OCI-LY7 (cell line): Measurements from ENCODE around the gene GABRB3. TPM values are rescaled to one million over a fixed set of nuclear protein-coding genes. Genes with fewer than 3 reads are reported as not detected.

Experiments
- BruUV-seq: library from RNA; stranded (reverse); fragments of 400-500 nt; replicated peaks from 2 replicates; lab custom pipeline; 2021; lab: Mats Ljungman, UMichigan
- CTCF ChIA-PET: fragments of 300-600 bp; sonication (Branson Sonifier 250); formaldehyde crosslinking; loops from one replicate; lab custom pipeline; 2022; ENCODE audit warnings: antibody characterized with exemption; ENCODE audit not compliant: unreplicated experiment; lab: Charles Lee
- POLR2A ChIA-PET: fragments of 300-600 bp; sonication (Branson Sonifier 250); formaldehyde crosslinking; loops from one replicate; lab custom pipeline; 2022; ENCODE audit warnings: antibody characterized with exemption; lab: Charles Lee
- DNase-seq: peaks from one replicate; pipeline ENCODE4 v3.0.0-alpha.2; 2015; ENCODE audit warnings: low spot score
- H2AFZ ChIP-seq: fragments of 200-600 bp; sonication (generic), shearing (Covaris generic); 2 replicates; pipeline ENCODE4 v1.6.1; 2014; ENCODE audit warnings: mild to moderate bottlenecking, antibody characterized with exemption, low read length, moderate library complexity
- H3K27ac ChIP-seq: fragments of 200-600 bp; sonication (generic); 2 replicates; pipeline ENCODE4 v1.5.1; 2014; ENCODE audit warnings: mixed run types, low read depth, mild to moderate bottlenecking, moderate library complexity, low read length, inconsistent platforms; ENCODE audit not compliant: poor library complexity, severe bottlenecking
- H3K36me3 ChIP-seq: fragments of 200-600 bp; sonication (generic); 2 replicates; pipeline ENCODE4 v1.6.1; 2014; ENCODE audit warnings: mild to moderate bottlenecking, antibody characterized with exemption, low read length, moderate library complexity, mixed read lengths; ENCODE audit not compliant: insufficient read depth
- H3K4me1 ChIP-seq: fragments of 200-600 bp; sonication (generic); 2 replicates; pipeline ENCODE4 v1.5.1; 2014; ENCODE audit warnings: mild to moderate bottlenecking, low read length; ENCODE audit not compliant: insufficient read depth, poor library complexity, severe bottlenecking
- H3K4me2 ChIP-seq: fragments of 200-600 bp; sonication (generic); 2 replicates; pipeline ENCODE4 v1.6.1; 2014; ENCODE audit warnings: mild to moderate bottlenecking, low read length
- H3K4me3 ChIP-seq: fragments of 200-600 bp; sonication (generic); 2 replicates; pipeline ENCODE4 v1.5.1; 2014; ENCODE audit warnings: mild to moderate bottlenecking, low read depth, low read length; ENCODE audit not compliant: poor library complexity, severe bottlenecking
- H3K79me2 ChIP-seq: fragments of 200-600 bp; sonication (generic); 2 replicates; pipeline ENCODE4 v1.6.1; 2016; ENCODE audit warnings: low read depth, mild to moderate bottlenecking, low read length, moderate library complexity, mixed read lengths; ENCODE audit not compliant: insufficient read depth
- H3K9me2 ChIP-seq: fragments of 200-600 bp; sonication (generic); 2 replicates; pipeline ENCODE4 v1.6.1; 2016; ENCODE audit warnings: mild to moderate bottlenecking, low read length, mixed read lengths; ENCODE audit not compliant: insufficient read depth
- H3K9me3 ChIP-seq: fragments of 200-600 bp; sonication (generic); 2 replicates; pipeline ENCODE4 v1.6.1; 2014; ENCODE audit warnings: mild to moderate bottlenecking, mixed run types, low read length, mixed read lengths
- H4K20me1 ChIP-seq: fragments of 200-600 bp; sonication (generic); 2 replicates; pipeline ENCODE4 v1.6.1; 2014; ENCODE audit warnings: mild to moderate bottlenecking, antibody characterized with exemption, low read length, moderate library complexity, mixed read lengths; ENCODE audit not compliant: insufficient read depth
- CTCF ChIP-seq: fragments of 200-600 bp; sonication (generic); conservative IDR thresholded peaks from 2 replicates; pipeline ENCODE4 v1.5.1; 2014; ENCODE audit warnings: mild to moderate bottlenecking, antibody characterized with exemption, low read length, moderate library complexity, mixed read lengths
- EZH2phosphoT487 ChIP-seq: fragments of 200-600 bp; sonication (generic); IDR thresholded peaks from 2 replicates; pipeline ENCODE4 v1.6.1; 2018; ENCODE audit warnings: low read depth, borderline replicate concordance, mild to moderate bottlenecking, mixed run types, antibody characterized with exemption, low read length, moderate library complexity, mixed read lengths
- intact Hi-C: fragments of 100-400 bp; cut with micrococcal nuclease; formaldehyde crosslinking; loops from one replicate; pipeline ENCODE4 v1.10.0; 2022; ENCODE audit not compliant: unreplicated experiment
- total RNA-seq, 2 experiments: library from RNA; depleted of rRNA in 1 of 2; stranded (reverse); fragments of >200 nt in 1 of 2; shearing (Covaris generic) in 1 of 2; gene quantifications; 2 replicates each; pipeline ENCODE4 v1.2.3, GENCODE V29; 2014 to 2022

Gene GABRB3
- total RNA-seq, 2 experiments from 2014 or later, result 2.8 to 6.5 TPM

- CTCF ChIA-PET, result no interaction called here
- no peaks in the 10 kb centered on the region for H3K9me3 ChIP-seq
- no peaks in the 10 kb centered on the region for H4K20me1 ChIP-seq
- no peak overlapping the region for H3K4me3 ChIP-seq
- BruUV-seq, result no TSS peak
- POLR2A ChIA-PET, result no interaction called here
- no peaks in the 10 kb centered on the region for H3K36me3 ChIP-seq
- H3K27ac ChIP-seq, result no peak overlapping the region
- no peak overlapping the region for H3K4me2 ChIP-seq
- intact Hi-C loops, result no loop called here
- no peak for DNase-seq
- H3K79me2 ChIP-seq, result no peaks in the 10 kb centered on the region
- no peaks in the 10 kb centered on the region for H3K9me2 ChIP-seq
- TF ChIP-seq CTCF (no peak), EZH2phosphoT487 (no peak)
- no peaks in the 10 kb centered on the region for H3K4me1 ChIP-seq
- H2AFZ ChIP-seq, result no peak overlapping the region
Measured at GRCh38 chr15:26771578-26772153, 1.2 kb downstream of the GABRB3 start.

GRCh38 chr15:26771168-26771567, 1.7 kb downstream of the GABRB3 start:
- no peaks in the 10 kb centered on the region for H4K20me1 ChIP-seq
- H3K9me2 ChIP-seq, result no peaks in the 10 kb centered on the region
- H3K4me3 ChIP-seq, result no peak overlapping the region
- no peaks in the 10 kb centered on the region for H3K36me3 ChIP-seq
- no peaks in the 10 kb centered on the region for H3K4me1 ChIP-seq
- DNase-seq, result no peak
- no TSS peak for BruUV-seq
- no peak overlapping the region for H3K4me2 ChIP-seq
- no peak overlapping the region for H3K27ac ChIP-seq
- CTCF ChIA-PET, result no interaction called here
- intact Hi-C loops, result no loop called here
- POLR2A ChIA-PET, result interaction anchor here (0.8 kb wide), 1 partner anchor 23 kb away, joined by 3 read pairs; no protein-coding TSS in a partner anchor
- H3K9me3 ChIP-seq, result no peaks in the 10 kb centered on the region
- TF ChIP-seq CTCF (no peak), EZH2phosphoT487 (no peak)
- no peak overlapping the region for H2AFZ ChIP-seq
- no peaks in the 10 kb centered on the region for H3K79me2 ChIP-seq

DNA sequence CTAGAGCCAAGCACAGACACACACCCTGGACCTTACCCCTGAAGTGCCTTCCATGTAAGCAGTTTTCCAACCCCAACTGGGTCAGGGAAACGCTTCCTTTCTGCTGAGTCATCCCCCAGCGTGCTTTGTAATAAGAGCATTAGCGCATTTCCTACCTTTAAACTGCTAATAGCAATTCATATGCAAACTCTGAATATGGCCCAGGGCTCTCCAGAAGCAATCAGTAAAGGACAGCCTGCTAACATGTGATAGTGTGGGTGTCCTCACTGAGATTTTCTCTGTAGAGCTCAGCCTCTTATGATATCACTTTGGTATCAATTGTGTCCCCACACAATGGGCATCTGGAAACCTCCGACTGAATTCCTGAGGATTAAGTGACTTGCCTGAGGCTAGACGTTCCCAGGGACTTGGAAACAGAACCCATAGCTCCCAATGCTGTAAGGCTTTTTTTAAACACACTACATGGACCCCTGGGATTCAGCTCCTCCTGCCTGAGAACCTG, 5.6 kb downstream of the GABRB3 start:
- no peak overlapping the region for H3K4me3 ChIP-seq
- H3K9me3 ChIP-seq, result no peaks in the 10 kb centered on the region
- no peak overlapping the region for H3K27ac ChIP-seq
- no peaks in the 10 kb centered on the region for H3K36me3 ChIP-seq
- BruUV-seq, result no TSS peak
- H3K9me2 ChIP-seq, result no peaks in the 10 kb centered on the region
- TF ChIP-seq CTCF (no peak), EZH2phosphoT487 (no peak)
- H2AFZ ChIP-seq, result no peak overlapping the region
- no peaks in the 10 kb centered on the region for H3K4me1 ChIP-seq
- intact Hi-C loops, result no loop called here
- ChIA-PET CTCF (no interaction called here), POLR2A (interaction anchor here (0.6 to 0.7 kb wide), 2 partner anchors 18 to 38 kb away, joined by 3 read pairs; no protein-coding TSS in a partner anchor)
- no peak overlapping the region for H3K4me2 ChIP-seq
- DNase-seq, result no peak
- no peaks in the 10 kb centered on the region for H3K79me2 ChIP-seq
- H4K20me1 ChIP-seq, result no peaks in the 10 kb centered on the region
